Measurements from ENCODE around the gene ATR.

- TF ChIP-seq EZH2 (IDR thresholded peaks at IDR 0.05; ENCODE audit: borderline replicate concordance, low read depth, low read length, poor library complexity, severe bottlenecking) (no peak), CTCF (conservative IDR thresholded peaks at IDR 0.05; ENCODE audit: low read depth, low read length) (no peak)
Observed at GRCh38 chr3:142470826-142471225, 107.7 kb downstream of the ATR start.
